ENCODE data around the gene MAP3K12. TPM values are rescaled to one million over a fixed set of nuclear protein-coding genes. Genes with fewer than 3 reads are reported as not detected.

MAP3K12 gene
- total and polyA plus RNA-seq, 10 of the 15 experiments (the other 5 are each of a cell fraction or from before 2014, with no cell fraction given): 0.45 to 14.9 (median 6.9) TPM

GRCh38 chr12:53518381-53518780 lies 19.1 kb upstream of the MAP3K12 start:
- no peaks in the 10 kb centered on the region for H3K4me1 ChIP-seq (ENCODE audit: control insufficient read depth, insufficient read depth, low read length)
- no peak overlapping the region for H3K4me2 ChIP-seq (ENCODE audit: control insufficient read depth, insufficient read depth)
- no peaks in the 10 kb centered on the region for H4K20me1 ChIP-seq (ENCODE audit: control insufficient read depth, insufficient read depth)
- no peak for DNase-seq (ENCODE audit: low read depth, low spot score)
- SMC1A ChIA-PET (ENCODE audit: uncharacterized antibody, unreplicated experiment): interaction anchor here (0.7 to 1.1 kb wide), 2 partner anchors 18 to 77 kb away, joined by 3 read pairs; partner anchors contain the start of gene TARBP2
- no peak for TF ChIP-seq PAX5 (IDR thresholded peaks at IDR 0.05; ENCODE audit: borderline replicate concordance, low read depth, low read length)
- TF ChIP-seq HSF1 (IDR thresholded peaks at IDR 0.05; ENCODE audit: low read depth, low read length): no peak
- TF ChIP-seq NFIC (IDR thresholded peaks at IDR 0.05; ENCODE audit: low read depth, low read length): no peak
- TF ChIP-seq SUPT20H (IDR thresholded peaks at IDR 0.05; ENCODE audit: borderline replicate concordance, control insufficient read depth, low read depth, low read length): no peak
- no peak for TF ChIP-seq POU2F2 (IDR thresholded peaks at IDR 0.05; ENCODE audit: borderline replicate concordance, low read depth, low read length)
- no peak for TF ChIP-seq SRF (IDR thresholded peaks at IDR 0.05; ENCODE audit: low read depth in 2 of 2, low read length in 2 of 2)
- TF ChIP-seq RFX5 (IDR thresholded peaks at IDR 0.05; ENCODE audit: low read depth, low read length): no peak
- TF ChIP-seq MTA3 (IDR thresholded peaks at IDR 0.05; ENCODE audit: borderline replicate concordance, low read length): no peak
- TF ChIP-seq TCF3 (IDR thresholded peaks at IDR 0.05; ENCODE audit: borderline replicate concordance, insufficient read depth, low read depth, low read length): no peak
- TF ChIP-seq MEF2A (IDR thresholded peaks at IDR 0.05; ENCODE audit: insufficient read depth, low read depth, low read length): no peak
- TF ChIP-seq DPF2 (IDR thresholded peaks at IDR 0.05): no peak
- TF ChIP-seq STAT3 (IDR thresholded peaks at IDR 0.05; ENCODE audit: low read depth, low read length): no peak
- no peak for TF ChIP-seq SP1 (IDR thresholded peaks at IDR 0.05; ENCODE audit: low read depth, low read length)
- no peak for TF ChIP-seq CEBPB (IDR thresholded peaks at IDR 0.05; ENCODE audit: borderline replicate concordance in 1 of 2, low read depth in 2 of 2, low read length in 2 of 2)
- TF ChIP-seq YY1 (IDR thresholded peaks at IDR 0.05; ENCODE audit: low read depth, low read length): no peak
- TF ChIP-seq RAD21 (IDR thresholded peaks at IDR 0.05; ENCODE audit: insufficient read depth, low read depth, low read length): no peak
- TF ChIP-seq IRF5 (IDR thresholded peaks at IDR 0.05; ENCODE audit: borderline replicate concordance): no peak
- TF ChIP-seq SKIL (IDR thresholded peaks at IDR 0.05; ENCODE audit: low read depth, poor library complexity, severe bottlenecking): no peak
- TF ChIP-seq WRNIP1 (IDR thresholded peaks at IDR 0.05; ENCODE audit: borderline replicate concordance, low read depth, low read length): no peak
- TF ChIP-seq MTA2 (IDR thresholded peaks at IDR 0.05; ENCODE audit: low read depth): no peak
- ATAC-seq: no peak
- no peaks in the 10 kb centered on the region for H3K27me3 ChIP-seq (replicated peaks in 1 of 2; ENCODE audit: control insufficient read depth in 2 of 2, insufficient read depth in 2 of 2, low read length in 1 of 2)
- no peaks in the 10 kb centered on the region for H3K79me2 ChIP-seq (ENCODE audit: control insufficient read depth, insufficient read depth, low read length)
- H3K9ac ChIP-seq (ENCODE audit: control insufficient read depth, insufficient read depth, low read length): no peak overlapping the region
- H3K4me3 ChIP-seq: no peak overlapping the region
- no peak for FAIRE-seq
- H3K27ac ChIP-seq (ENCODE audit: control insufficient read depth, insufficient read depth): no peak overlapping the region
- no peak overlapping the region for H2AFZ ChIP-seq (ENCODE audit: control insufficient read depth, low read depth, low read length)
- peaks cover 13 to 16% of the 10 kb centered on the region in 2 experiments; a peak in 3 of 4 replicates for H3K36me3 ChIP-seq (ENCODE audit: control insufficient read depth in 2 of 2, insufficient read depth in 2 of 2, low read length in 1 of 2)
- no TSS peak for BruUV-seq (replicated peaks)
- POLR2A ChIA-PET: no interaction called here
- intact Hi-C loops (cut with micrococcal nuclease; ENCODE audit: unreplicated experiment): no loop called here
- in situ Hi-C loops (cut with MboI): no loop called here
- CTCF ChIA-PET: interaction anchor here (0.5 to 2.5 kb wide), 5 partner anchors 10 to 194 kb away, joined by 3 to 13 read pairs (median 3); no protein-coding TSS in a partner anchor
- RAD21 ChIA-PET (ENCODE audit: unreplicated experiment): no interaction called here
- 92% methylated on average over 5 of the region's 5 CpGs for WGBS (ENCODE audit: insufficient coverage, insufficient replicate concordance, low lambda C conversion rate, missing lambda C conversion rate)
- H3K9me3 ChIP-seq (replicated peaks; ENCODE audit: control insufficient read depth, insufficient read depth, low read length): no peaks in the 10 kb centered on the region
